H1 (cell line): ENCODE data around the gene LGR4. TPM values are rescaled to one million over a fixed set of nuclear protein-coding genes. Genes with fewer than 3 reads are reported as not detected.

Source experiments
- CTCF ChIA-PET: fragments of 300-600 bp; sonication (Branson Sonifier 250); formaldehyde crosslinking; loops from one replicate; lab custom pipeline; 2021; ENCODE audit not compliant: partially characterized antibody; lab: Charles Lee
- POLR2A ChIA-PET: fragments of 300-600 bp; sonication (Branson Sonifier 250); formaldehyde crosslinking; loops from one replicate; lab custom pipeline; 2021; ENCODE audit warnings: inconsistent platforms; ENCODE audit not compliant: partially characterized antibody; lab: Charles Lee
- DNase-seq, 2 experiments: peaks; one replicate each; pipeline versions ENCODE4 v3.0.0 to v3.0.0-alpha.2; 2010 to 2022; ENCODE audit warnings: low spot score in 2 of 2, low read depth in 1 of 2, mixed read lengths in 1 of 2
- FAIRE-seq: peaks from 2 replicates; lab custom pipeline; 2011; peaks lifted over from hg19 to GRCh38; lab: Jason Lieb, UNC
- H2AFZ ChIP-seq: 2 replicates; pipeline ENCODE4 v1.8.1; 2012; ENCODE audit warnings: low read length, inconsistent platforms
- H2AK5ac ChIP-seq: 2 replicates; pipeline ENCODE4 v1.6.1; 2013; ENCODE audit warnings: low read depth, low read length
- H2BK120ac ChIP-seq: replicated peaks from 2 replicates; pipeline ENCODE3; 2013; ENCODE audit warnings: low read depth, low read length, inconsistent platforms
- H2BK12ac ChIP-seq: 2 replicates; pipeline ENCODE4 v1.6.1; 2013; ENCODE audit warnings: low read depth, low read length
- H2BK15ac ChIP-seq: 2 replicates; pipeline ENCODE4 v1.6.1; 2013; ENCODE audit warnings: low read length
- H2BK20ac ChIP-seq: 2 replicates; pipeline ENCODE4 v1.6.1; 2013; ENCODE audit warnings: low read length
- H2BK5ac ChIP-seq: 2 replicates; pipeline ENCODE4 v1.6.1; 2013; ENCODE audit warnings: low read depth, low read length
- H3K14ac ChIP-seq: 2 replicates; pipeline ENCODE4 v1.6.1; 2013; ENCODE audit warnings: inconsistent platforms; ENCODE audit not compliant: insufficient read length
- H3K18ac ChIP-seq: 2 replicates; pipeline ENCODE4 v1.6.1; 2013; ENCODE audit warnings: low read length; ENCODE audit errors: extremely low read depth
- H3K23ac ChIP-seq: 2 replicates; pipeline ENCODE4 v1.6.1; 2013; ENCODE audit warnings: inconsistent platforms; ENCODE audit not compliant: insufficient read length
- H3K23me2 ChIP-seq: 2 replicates; pipeline ENCODE4 v1.6.1; 2013; ENCODE audit warnings: low read depth, low read length
- H3K27ac ChIP-seq: 2 replicates; pipeline ENCODE4 v1.6.1; 2011; ENCODE audit warnings: low read depth, low read length, inconsistent platforms
- H3K27me3 ChIP-seq, 4 experiments: replicated peaks in 1 of 4; 1 replicate in 1 of 4; 2 replicates in 3 of 4; pipeline versions ENCODE4 v1.6.1 to v1.8.1; 2011 to 2013; ENCODE audit warnings: low read length in 3 of 4, mild to moderate bottlenecking in 3 of 4, inconsistent platforms in 2 of 4, mixed read lengths in 2 of 4, moderate library complexity in 1 of 4; ENCODE audit not compliant: control insufficient read depth in 3 of 4, insufficient read depth in 3 of 4; ENCODE audit errors: extremely low read depth in 1 of 4
- H3K36me3 ChIP-seq, 4 experiments: 2 replicates each; pipeline versions ENCODE4 v1.6.1 to v1.8.1; 2011 to 2013; ENCODE audit warnings: mild to moderate bottlenecking in 4 of 4, low read length in 3 of 4, moderate library complexity in 2 of 4, control low read depth in 1 of 4, inconsistent platforms in 1 of 4; ENCODE audit not compliant: insufficient read depth in 4 of 4, control insufficient read depth in 2 of 4
- H3K4ac ChIP-seq: replicated peaks from 2 replicates; pipeline ENCODE3; 2013; ENCODE audit warnings: low read length, low read depth, mixed read lengths, inconsistent platforms; ENCODE audit not compliant: insufficient read length
- H3K4me1 ChIP-seq, 4 experiments: replicated peaks in 1 of 4; 1 replicate in 1 of 4; 2 replicates in 3 of 4; pipeline versions ENCODE4 v1.6.1 to v1.8.1; 2011 to 2013; ENCODE audit warnings: low read length in 3 of 4, inconsistent platforms in 2 of 4, mixed read lengths in 1 of 4; ENCODE audit not compliant: insufficient read depth in 4 of 4, control insufficient read depth in 3 of 4
- H3K4me2 ChIP-seq, 2 experiments: 2 replicates each; pipeline versions ENCODE4 v1.6.1 to v1.8.1; 2011 to 2013; ENCODE audit warnings: low read depth in 2 of 2, low read length in 2 of 2, control low read depth in 1 of 2, inconsistent platforms in 1 of 2, mild to moderate bottlenecking in 1 of 2; ENCODE audit not compliant: insufficient read depth in 1 of 2
- H3K4me3 ChIP-seq, 4 experiments: fragments of 200-600, 300-600 bp in 1 of 4; sonication (generic), shearing (Covaris generic), sonication (Bioruptor Twin) in 1 of 4; 2 replicates each; pipeline versions ENCODE4 v1.5.1 to v1.8.1; 2011 to 2016; ENCODE audit warnings: low read length in 4 of 4, low read depth in 3 of 4, control low read depth in 2 of 4, inconsistent platforms in 2 of 4, mild to moderate bottlenecking in 2 of 4, mixed read lengths in 1 of 4, moderate library complexity in 1 of 4; ENCODE audit not compliant: insufficient read depth in 2 of 4; ENCODE audit errors: extremely low read depth in 1 of 4
- H3K56ac ChIP-seq: replicated peaks from 2 replicates; pipeline ENCODE3; 2013; ENCODE audit warnings: low read depth, mild to moderate bottlenecking, mixed read lengths, low read length, inconsistent platforms; ENCODE audit not compliant: insufficient read length
- H3K79me1 ChIP-seq: 2 replicates; pipeline ENCODE4 v1.6.1; 2013; ENCODE audit warnings: low read depth, low read length, control low read depth
- H3K79me2 ChIP-seq, 2 experiments: 2 replicates each; pipeline versions ENCODE4 v1.6.1 to v1.8.1; 2012 to 2013; ENCODE audit warnings: low read length in 2 of 2, mild to moderate bottlenecking in 2 of 2, inconsistent platforms in 1 of 2; ENCODE audit not compliant: insufficient read depth in 2 of 2, control insufficient read depth in 1 of 2
- H3K9ac ChIP-seq, 4 experiments: replicated peaks in 1 of 4; 1 replicate in 1 of 4; 2 replicates in 3 of 4; pipeline versions ENCODE4 v1.6.1 to v1.8.1; 2011 to 2013; ENCODE audit warnings: low read depth in 3 of 4, low read length in 3 of 4, control low read depth in 2 of 4, mild to moderate bottlenecking in 2 of 4, moderate library complexity in 2 of 4, inconsistent platforms in 1 of 4; ENCODE audit errors: extremely low read depth in 1 of 4
- H3K9me3 ChIP-seq, 2 experiments: 2 replicates each; pipeline versions ENCODE4 v1.6.1 to v1.8.1; 2012 to 2013; ENCODE audit warnings: mild to moderate bottlenecking in 2 of 2, moderate library complexity in 2 of 2, control low read depth in 1 of 2, inconsistent platforms in 1 of 2, low read depth in 1 of 2, low read length in 1 of 2, mixed read lengths in 1 of 2; ENCODE audit not compliant: insufficient read depth in 2 of 2
- H4K20me1 ChIP-seq, 2 experiments: replicated peaks in 1 of 2; 2 replicates each; pipeline versions ENCODE3 to v1.8.1; 2011 to 2013; ENCODE audit warnings: inconsistent platforms in 2 of 2, low read length in 2 of 2, mild to moderate bottlenecking in 1 of 2; ENCODE audit not compliant: insufficient read depth in 2 of 2, control insufficient read depth in 1 of 2
- H4K5ac ChIP-seq: 2 replicates; pipeline ENCODE4 v1.6.1; 2013; ENCODE audit warnings: low read length, low read depth, mixed read lengths, inconsistent platforms; ENCODE audit not compliant: insufficient read length
- H4K8ac ChIP-seq: 2 replicates; pipeline ENCODE4 v1.8.0; 2013; ENCODE audit warnings: mild to moderate bottlenecking, moderate library complexity, low read length, inconsistent platforms; ENCODE audit not compliant: insufficient read depth; ENCODE audit errors: extremely low read depth
- H4K91ac ChIP-seq: replicated peaks from 2 replicates; pipeline ENCODE3; 2013; ENCODE audit warnings: low read length, mixed read lengths, inconsistent platforms; ENCODE audit not compliant: insufficient read length
- SIN3A ChIP-seq, 2 experiments: IDR thresholded peaks in 1 of 2; conservative IDR thresholded peaks in 1 of 2; 2 replicates each; pipeline ENCODE4 v1.6.1; 2011 to 2012; ENCODE audit warnings: low read length in 2 of 2, improper control_type of control experiment in 1 of 2, low read depth in 1 of 2, mild to moderate bottlenecking in 1 of 2
- WGBS, 2 experiments: shearing (Covaris generic) in 1 of 2; methylation state at CpG; one replicate each; pipeline versions ENCODE4 v1.1.6 to v1.1.7; 2013 to 2015; ENCODE audit warnings: low lambda C conversion rate in 2 of 2, mixed read lengths in 2 of 2, inconsistent platforms in 1 of 2, low coverage in 1 of 2, missing lambda C conversion rate in 1 of 2; ENCODE audit not compliant: insufficient replicate concordance in 2 of 2, insufficient coverage in 1 of 2, insufficient read length in 1 of 2; ENCODE audit errors: extremely low coverage in 1 of 2, missing lambda C conversion rate in 1 of 2; 5-methylcytosine and 5-hydroxymethylcytosine counted together
- polyA plus RNA-seq, 7 experiments: library from polyadenylated mRNA; depleted of rRNA in 3 of 7; stranded (reverse) in 5 of 7; unstranded in 2 of 7; fragments of >200 nt in 5 of 7; fragments of 200-250 nt in 2 of 7; gene quantifications; 1 replicate in 5 of 7; 2 replicates in 1 of 7; 4 replicates in 1 of 7; pipeline versions ENCODE4 v1.2.1 to v1.2.3, GENCODE V29; 2011 to 2013; ENCODE audit warnings: missing spikeins in 2 of 7, mixed read lengths in 2 of 7
- total RNA-seq: library from RNA; stranded (reverse); fragmentation: NEBNext Ultra II Directional; extraction: Animal tissue kit (Norgen Biotek cat#: 25700); gene quantifications from 2 replicates; pipeline ENCODE4 v1.2.1, GENCODE V29; 2021

The LGR4 gene
- total and polyA plus RNA-seq, 2 of the 8 experiments (the other 6 are each of a cell fraction or from before 2014, with no cell fraction given) = 26.6 to 61.7 TPM

GRCh38 chr11:27437829-27438594 lies 34.6 kb downstream of the LGR4 start:
- H3K9me3 ChIP-seq = no peaks in the 10 kb centered on the region
- H2BK5ac ChIP-seq = no peak overlapping the region; the same call in 1 of the 2 replicates
- H3K14ac ChIP-seq = no peak overlapping the region
- no peak overlapping the region for H2AFZ ChIP-seq
- H2BK20ac ChIP-seq = no peak overlapping the region
- H3K18ac ChIP-seq = no peak overlapping the region
- no peak overlapping the region for H2AK5ac ChIP-seq
- peak overlapping the region; percentile 76; the same call in 1 of the 2 replicates for H2BK12ac ChIP-seq
- ChIA-PET POLR2A (interaction anchor here (0.5 kb wide), 1 partner anchor 23 kb away, joined by 3 read pairs; no protein-coding TSS in a partner anchor), CTCF (interaction anchor here (0.8 to 1.4 kb wide), 3 partner anchors 12 to 48 kb away, joined by 4 read pairs; no protein-coding TSS in a partner anchor)
- 80% methylated on average over 5 of the region's 5 CpGs; no CpG with 5 or more reads in 1 of the 2 experiments for WGBS, 2 experiments
- peaks cover 29 to 93% of the 10 kb centered on the region in 2 experiments for H3K79me2 ChIP-seq
- peaks cover 11% of the 10 kb centered on the region; the same call in 1 of the 2 replicates for H3K79me1 ChIP-seq
- no peak overlapping the region for H3K27ac ChIP-seq
- no peaks in the 10 kb centered on the region; a peak in 1 of 8 replicates for H3K36me3 ChIP-seq
- no peak overlapping the region for H3K4ac ChIP-seq
- no peak overlapping the region for H4K8ac ChIP-seq
- no peak overlapping the region for H3K4me2 ChIP-seq
- H3K23ac ChIP-seq = no peak overlapping the region
- H3K4me3 ChIP-seq = no peak overlapping the region
- no peak overlapping the region for H4K91ac ChIP-seq
- H2BK120ac ChIP-seq = peak overlapping the region; percentile 59
- no peaks in the 10 kb centered on the region; the same call in 1 of the 2 replicates for H3K23me2 ChIP-seq
- H3K9ac ChIP-seq = no peak overlapping the region
- no peak for FAIRE-seq
- H2BK15ac ChIP-seq = no peak overlapping the region
- peak overlapping the region; percentile 28 for H4K5ac ChIP-seq
- DNase-seq = no peak
- peaks cover 0 to 3% of the 10 kb centered on the region in 2 experiments for H4K20me1 ChIP-seq
- no peak overlapping the region for H3K56ac ChIP-seq
- no peaks in the 10 kb centered on the region for H3K27me3 ChIP-seq
- peaks cover 14 to 30% (median 23%) of the 10 kb centered on the region in 4 experiments; a peak in 5 of 7 replicates for H3K4me1 ChIP-seq
- TF ChIP-seq SIN3A (conservative IDR thresholded peaks at IDR 0.05 in 1 of 2, IDR thresholded peaks at IDR 0.05 in 1 of 2; ENCODE audit: low read depth in 1 of 2, low read length in 2 of 2) = no peak
